CD14-positive monocyte (primary cell): ENCODE data around the gene GRID2. TPM values are rescaled to one million over a fixed set of nuclear protein-coding genes. Genes with fewer than 3 reads are reported as not detected.

Experiments
- DNase-seq, 3 donors: peaks; one replicate each; pipeline ENCODE4 v3.0.0-alpha.2; 2011 to 2022
- H2AFZ ChIP-seq: 2 replicates; pipeline ENCODE4 v1.6.0; 2012; ENCODE audit warnings: mild to moderate bottlenecking, low read depth, low read length, inconsistent platforms; ENCODE audit not compliant: insufficient read depth, poor library complexity, severe bottlenecking
- H3K27ac ChIP-seq, 2 donors: 1 replicate in 1 of 2; 2 replicates in 1 of 2; pipeline ENCODE4 v1.5.1; 2012 to 2013; ENCODE audit warnings: low read length in 2 of 2, control low read depth in 1 of 2, inconsistent platforms in 1 of 2, low read depth in 1 of 2, mild to moderate bottlenecking in 1 of 2
- H3K27me3 ChIP-seq, 2 donors: one replicate each; pipeline versions ENCODE4 v1.6.0 to v1.6.1; 2011 to 2013; ENCODE audit warnings: low read length in 2 of 2; ENCODE audit not compliant: control insufficient read depth in 2 of 2, insufficient read depth in 2 of 2
- H3K36me3 ChIP-seq, 2 donors: replicated peaks in 1 of 2; 1 replicate in 1 of 2; 2 replicates in 1 of 2; pipeline versions ENCODE4 v1.5.1 to v1.6.1; 2012 to 2013; ENCODE audit warnings: low read length in 2 of 2, control low read depth in 1 of 2, inconsistent platforms in 1 of 2, mild to moderate bottlenecking in 1 of 2; ENCODE audit not compliant: insufficient read depth in 2 of 2, control insufficient read depth in 1 of 2
- H3K4me1 ChIP-seq, 2 donors: 1 replicate in 1 of 2; 2 replicates in 1 of 2; pipeline versions ENCODE4 v1.5.1 to v1.6.1; 2012 to 2013; ENCODE audit warnings: low read length in 2 of 2, control low read depth in 1 of 2, inconsistent platforms in 1 of 2, mild to moderate bottlenecking in 1 of 2, moderate library complexity in 1 of 2; ENCODE audit not compliant: insufficient read depth in 2 of 2, control insufficient read depth in 1 of 2
- H3K4me2 ChIP-seq: replicated peaks from 2 replicates; pipeline ENCODE3; 2012; ENCODE audit warnings: low read length, moderate library complexity, mild to moderate bottlenecking; ENCODE audit not compliant: poor library complexity, severe bottlenecking; ENCODE audit errors: extremely low read depth
- H3K4me3 ChIP-seq, 3 experiments: fragments of 200-600 bp in 1 of 3; sonication (generic) in 1 of 3; replicated peaks in 1 of 3; 1 replicate in 2 of 3; 2 replicates in 1 of 3; pipeline ENCODE4 v1.5.1; 2011 to 2013; ENCODE audit warnings: low read length in 3 of 3, mild to moderate bottlenecking in 3 of 3, control low read depth in 2 of 3, low read depth in 2 of 3, inconsistent platforms in 1 of 3, moderate library complexity in 1 of 3
- H3K79me2 ChIP-seq: 2 replicates; pipeline ENCODE4 v1.6.0; 2012; ENCODE audit warnings: mild to moderate bottlenecking, control low read depth, inconsistent platforms, low read length, moderate library complexity; ENCODE audit not compliant: insufficient read depth
- H3K9ac ChIP-seq: 2 replicates; pipeline ENCODE4 v1.6.0; 2017; ENCODE audit warnings: low read length, mild to moderate bottlenecking; ENCODE audit not compliant: insufficient read depth, poor library complexity, severe bottlenecking
- H3K9me3 ChIP-seq, 2 donors: replicated peaks in 1 of 2; 1 replicate in 1 of 2; 2 replicates in 1 of 2; pipeline versions ENCODE4 v1.5.1 to v1.6.1; 2012 to 2013; ENCODE audit warnings: low read length in 2 of 2, control low read depth in 1 of 2; ENCODE audit not compliant: control insufficient read depth in 1 of 2, insufficient read depth in 1 of 2
- H4K20me1 ChIP-seq: 2 replicates; pipeline ENCODE4 v1.6.0; 2012; ENCODE audit warnings: mild to moderate bottlenecking, low read length, control low read depth, moderate library complexity; ENCODE audit not compliant: insufficient read depth
- H3K27ac Mint-ChIP-seq, 7 donors: one replicate each; pipeline ENCODE4 v1.8.0; 2020; ENCODE audit warnings: mild to moderate bottlenecking in 7 of 7, mixed read lengths in 7 of 7, moderate library complexity in 6 of 7, inconsistent platforms in 2 of 7
- H3K27me3 Mint-ChIP-seq, 3 donors: one replicate each; pipeline ENCODE4 v1.8.0; 2021 to 2022; ENCODE audit warnings: low read depth in 3 of 3, mild to moderate bottlenecking in 3 of 3, mixed read lengths in 3 of 3, moderate library complexity in 3 of 3, inconsistent platforms in 1 of 3
- H3K36me3 Mint-ChIP-seq, 2 donors: one replicate each; pipeline ENCODE4 v1.8.0; 2020; ENCODE audit warnings: mixed read lengths in 2 of 2, inconsistent platforms in 1 of 2, mild to moderate bottlenecking in 1 of 2
- H3K4me1 Mint-ChIP-seq: one replicate; pipeline ENCODE4 v1.8.0; 2020; ENCODE audit warnings: mild to moderate bottlenecking, mixed read lengths
- H3K4me3 Mint-ChIP-seq, 2 donors: one replicate each; pipeline ENCODE4 v1.8.0; 2020; ENCODE audit warnings: mild to moderate bottlenecking in 2 of 2, mixed read lengths in 2 of 2, moderate library complexity in 1 of 2
- H3K9me3 Mint-ChIP-seq, 7 donors: one replicate each; pipeline ENCODE4 v1.8.0; 2020 to 2022; ENCODE audit warnings: mixed read lengths in 7 of 7, mild to moderate bottlenecking in 6 of 7, moderate library complexity in 6 of 7, inconsistent platforms in 2 of 7
- intact Hi-C, 2 donors: fragments of 100-400 bp; cut with micrococcal nuclease; formaldehyde crosslinking; loops; one replicate each; pipeline versions ENCODE4 v1.15.0 to v1.15.1; 2023
- polyA plus RNA-seq, 3 donors: library from polyadenylated mRNA; depleted of rRNA in 1 of 3; unstranded in 2 of 3; stranded (reverse) in 1 of 3; fragments of 300-500 nt in 2 of 3; fragments of >200 nt in 1 of 3; fragmentation: Illumina TruSeq in 2 of 3; gene quantifications; 1 replicate in 2 of 3; 2 replicates in 1 of 3; pipeline ENCODE4 v1.2.3, GENCODE V29; 2012 to 2021
- TF ChIP-seq, protein P1 (sequence below): fragments of 200-600 bp; IDR thresholded peaks from one replicate; pipeline ENCODE4 v1.8.0; 2022; ENCODE audit warnings: antibody characterized with exemption, mild to moderate bottlenecking

Gene GRID2
- polyA plus RNA-seq, 3 donors = not detected

DNA sequence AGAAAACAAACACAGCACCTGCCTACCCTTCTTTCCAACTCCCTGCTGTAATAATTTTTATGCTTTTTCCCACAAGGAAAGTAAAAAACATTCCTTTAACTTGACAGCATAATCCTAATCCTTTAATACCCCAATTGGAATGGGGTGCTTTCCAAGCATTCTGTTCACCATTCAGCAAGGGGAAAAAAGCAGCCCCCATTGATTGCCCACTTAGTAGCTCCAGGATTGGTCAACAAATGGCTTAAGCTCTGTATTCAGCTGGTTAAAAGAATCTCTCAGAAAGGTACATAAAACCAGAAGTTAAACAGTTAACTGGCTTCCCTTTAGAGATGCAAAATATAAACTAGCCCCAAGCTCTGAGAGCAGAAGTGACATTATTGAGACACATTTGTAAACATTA lies 1330.0 kb downstream of the GRID2 start:
- no peaks in the 10 kb centered on the region for H3K4me1 ChIP-seq
- TF ChIP-seq, protein P1, sequence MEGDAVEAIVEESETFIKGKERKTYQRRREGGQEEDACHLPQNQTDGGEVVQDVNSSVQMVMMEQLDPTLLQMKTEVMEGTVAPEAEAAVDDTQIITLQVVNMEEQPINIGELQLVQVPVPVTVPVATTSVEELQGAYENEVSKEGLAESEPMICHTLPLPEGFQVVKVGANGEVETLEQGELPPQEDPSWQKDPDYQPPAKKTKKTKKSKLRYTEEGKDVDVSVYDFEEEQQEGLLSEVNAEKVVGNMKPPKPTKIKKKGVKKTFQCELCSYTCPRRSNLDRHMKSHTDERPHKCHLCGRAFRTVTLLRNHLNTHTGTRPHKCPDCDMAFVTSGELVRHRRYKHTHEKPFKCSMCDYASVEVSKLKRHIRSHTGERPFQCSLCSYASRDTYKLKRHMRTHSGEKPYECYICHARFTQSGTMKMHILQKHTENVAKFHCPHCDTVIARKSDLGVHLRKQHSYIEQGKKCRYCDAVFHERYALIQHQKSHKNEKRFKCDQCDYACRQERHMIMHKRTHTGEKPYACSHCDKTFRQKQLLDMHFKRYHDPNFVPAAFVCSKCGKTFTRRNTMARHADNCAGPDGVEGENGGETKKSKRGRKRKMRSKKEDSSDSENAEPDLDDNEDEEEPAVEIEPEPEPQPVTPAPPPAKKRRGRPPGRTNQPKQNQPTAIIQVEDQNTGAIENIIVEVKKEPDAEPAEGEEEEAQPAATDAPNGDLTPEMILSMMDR = no peak
- Mint-ChIP-seq H3K4me3 (no peak overlapping the region), H3K27me3 (no peaks in the 10 kb centered on the region), H3K9me3 (peaks cover 0 to 11% (median 3%) of the 10 kb centered on the region in 7 donors), H3K27ac (no peak overlapping the region), H3K36me3 (no peaks in the 10 kb centered on the region), H3K4me1 (no peaks in the 10 kb centered on the region)
- intact Hi-C loops = no loop called here
- H3K9me3 ChIP-seq = no peaks in the 10 kb centered on the region
- no peaks in the 10 kb centered on the region for H4K20me1 ChIP-seq
- no peak overlapping the region for H2AFZ ChIP-seq
- H3K4me2 ChIP-seq = no peak overlapping the region
- H3K27ac ChIP-seq = no peak overlapping the region
- no peaks in the 10 kb centered on the region for H3K36me3 ChIP-seq
- no peaks in the 10 kb centered on the region for H3K79me2 ChIP-seq
- no peak overlapping the region for H3K4me3 ChIP-seq
- no peak overlapping the region for H3K9ac ChIP-seq
- H3K27me3 ChIP-seq = no peaks in the 10 kb centered on the region
- no peak for DNase-seq

DNA sequence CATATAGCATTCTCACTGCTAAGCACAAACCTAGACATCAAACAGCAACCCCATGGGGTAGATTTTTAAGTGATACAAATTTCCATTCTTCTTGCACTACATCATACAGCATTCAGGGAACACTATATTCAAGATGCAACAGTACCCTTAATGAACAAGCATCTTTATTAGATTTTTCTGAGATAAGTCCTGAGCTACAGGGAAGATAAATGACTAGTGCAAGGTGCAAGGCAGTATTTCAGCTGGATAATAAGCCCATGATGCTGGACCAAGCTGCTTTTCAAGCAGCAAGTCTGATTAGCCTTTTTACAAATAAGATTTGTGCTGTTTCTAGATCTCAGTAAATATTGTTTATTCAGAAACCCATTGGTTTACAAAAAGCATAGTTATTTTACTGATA lies 1332.2 kb downstream of the GRID2 start:
- intact Hi-C loops = no loop called here
- no peaks in the 10 kb centered on the region for H3K9me3 ChIP-seq
- H3K4me3 ChIP-seq = no peak overlapping the region
- no peak overlapping the region for H3K4me2 ChIP-seq
- H3K9ac ChIP-seq = no peak overlapping the region
- no peaks in the 10 kb centered on the region for H4K20me1 ChIP-seq
- H3K36me3 ChIP-seq = no peaks in the 10 kb centered on the region
- no peak overlapping the region for H3K27ac ChIP-seq
- no peaks in the 10 kb centered on the region for H3K79me2 ChIP-seq
- no peaks in the 10 kb centered on the region for H3K27me3 ChIP-seq
- Mint-ChIP-seq H3K27ac (no peak overlapping the region), H3K36me3 (no peaks in the 10 kb centered on the region), H3K4me1 (no peaks in the 10 kb centered on the region), H3K9me3 (peaks cover 0 to 11% (median 3%) of the 10 kb centered on the region in 7 donors), H3K27me3 (no peaks in the 10 kb centered on the region), H3K4me3 (no peak overlapping the region)
- no peak overlapping the region for H2AFZ ChIP-seq
- no peak for DNase-seq
- H3K4me1 ChIP-seq = no peaks in the 10 kb centered on the region
- TF ChIP-seq, protein P1 = no peak
